GM19099 (cell line): ENCODE measurements around the gene BROX.
A peak's percentile ranks its signal among the peaks of the same experiment; 100 is the strongest.

ENCODE experiments used
- POLR2A ChIP-seq: IDR thresholded peaks from 3 replicates; pipeline ENCODE4 v1.6.1; 2011; ENCODE audit warnings: low read depth; ENCODE audit not compliant: insufficient read length; ENCODE audit errors: extremely low read depth

BROX gene, protein sequence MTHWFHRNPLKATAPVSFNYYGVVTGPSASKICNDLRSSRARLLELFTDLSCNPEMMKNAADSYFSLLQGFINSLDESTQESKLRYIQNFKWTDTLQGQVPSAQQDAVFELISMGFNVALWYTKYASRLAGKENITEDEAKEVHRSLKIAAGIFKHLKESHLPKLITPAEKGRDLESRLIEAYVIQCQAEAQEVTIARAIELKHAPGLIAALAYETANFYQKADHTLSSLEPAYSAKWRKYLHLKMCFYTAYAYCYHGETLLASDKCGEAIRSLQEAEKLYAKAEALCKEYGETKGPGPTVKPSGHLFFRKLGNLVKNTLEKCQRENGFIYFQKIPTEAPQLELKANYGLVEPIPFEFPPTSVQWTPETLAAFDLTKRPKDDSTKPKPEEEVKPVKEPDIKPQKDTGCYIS

DNA sequence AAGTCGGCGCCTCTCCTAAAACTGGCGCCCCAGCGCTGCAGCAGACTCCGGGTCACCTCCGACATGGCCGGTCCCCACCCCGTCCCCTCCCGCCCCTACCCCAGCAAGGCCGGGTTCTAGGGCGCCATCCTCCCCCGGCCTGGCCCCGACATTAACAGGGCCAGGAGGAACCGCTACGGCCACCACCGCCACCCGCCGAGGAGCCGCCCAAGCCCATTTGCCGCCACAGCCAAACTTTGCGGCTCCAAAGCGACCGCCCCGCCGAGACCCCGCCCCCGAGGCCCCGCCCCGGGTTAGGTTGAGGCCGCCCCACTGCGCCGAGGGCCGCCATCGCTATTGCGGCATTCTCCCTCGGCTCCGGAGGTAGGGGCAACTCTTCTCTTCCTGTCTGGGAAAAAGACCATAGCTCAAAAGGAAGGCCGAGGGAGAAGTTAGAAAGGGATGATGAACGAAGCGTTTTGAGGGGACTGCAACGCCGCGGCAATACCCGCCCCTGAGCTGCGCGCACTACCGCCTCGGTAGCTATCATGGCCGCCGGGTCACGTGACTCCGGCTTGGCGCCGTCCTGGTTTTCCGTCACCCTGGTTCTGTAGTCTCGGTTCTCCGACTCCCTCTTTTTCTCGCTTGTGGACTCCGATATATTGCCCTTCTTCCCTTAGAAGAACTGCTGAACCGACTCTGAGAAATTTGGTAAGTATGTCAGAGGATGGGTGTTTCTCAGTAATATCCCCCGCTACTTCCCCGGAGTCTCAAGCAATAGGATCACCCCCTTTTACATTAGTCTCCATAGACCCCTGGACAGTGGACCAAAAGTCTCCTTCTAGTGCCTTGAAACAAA, at the start of gene BROX, which contains the start of gene AIDA:
Gene BROX, plus strand, starts transcription at position 312 of the 838 bp plus-strand sequence. CDS start 3,136 bp downstream, outside the sequence.
Gene AIDA, minus strand, starts transcription at position 239 of the 838 bp plus-strand sequence. Its CDS starts 174 bp downstream, at position 65.
- peak; percentile 66 for TF ChIP-seq POLR2A

DNA sequence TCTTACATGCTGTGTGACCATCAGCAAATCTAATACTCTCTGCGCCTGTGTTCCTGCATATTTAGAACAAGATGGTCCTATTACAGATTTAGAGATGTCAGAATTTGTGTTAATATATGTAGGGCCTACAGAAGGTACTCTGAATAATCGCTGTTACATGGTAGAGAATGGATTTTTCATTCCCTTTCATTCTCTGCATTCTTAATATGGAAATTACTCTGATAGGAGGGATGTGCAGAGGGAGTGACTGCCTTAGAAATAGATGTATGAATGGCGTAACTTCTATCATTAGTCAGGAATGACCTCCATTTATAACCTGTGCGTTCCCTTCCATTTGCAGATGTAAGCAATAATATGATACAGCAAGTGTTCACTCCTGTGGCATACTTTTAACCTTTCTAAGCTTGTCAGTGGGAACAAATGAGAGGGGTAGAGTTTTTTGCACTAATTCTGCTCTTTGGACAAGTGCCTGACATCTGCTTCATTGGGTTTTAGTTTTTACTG, 48.9 kb upstream of the BROX start:
- TF ChIP-seq POLR2A: no peak

DNA sequence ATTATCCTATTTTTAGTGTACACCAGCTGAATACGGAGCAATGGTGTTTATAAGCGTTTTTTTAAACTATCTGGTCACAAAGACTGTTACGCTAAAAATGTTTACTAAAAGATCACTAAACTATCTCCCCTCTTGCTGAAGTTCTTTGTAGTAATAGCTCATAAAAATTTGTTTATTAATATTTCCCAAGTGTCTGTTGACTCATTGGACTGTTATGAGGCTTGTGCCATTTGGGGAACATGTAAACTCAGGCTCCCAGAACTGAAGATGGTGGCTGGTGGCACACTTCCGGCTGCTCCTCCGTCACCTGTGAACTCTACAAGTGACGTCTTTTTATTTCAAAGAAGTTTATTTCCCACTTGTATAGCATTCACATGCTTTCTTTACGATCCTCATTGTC, 46.4 kb upstream of the BROX start:
- no peak for TF ChIP-seq POLR2A

DNA sequence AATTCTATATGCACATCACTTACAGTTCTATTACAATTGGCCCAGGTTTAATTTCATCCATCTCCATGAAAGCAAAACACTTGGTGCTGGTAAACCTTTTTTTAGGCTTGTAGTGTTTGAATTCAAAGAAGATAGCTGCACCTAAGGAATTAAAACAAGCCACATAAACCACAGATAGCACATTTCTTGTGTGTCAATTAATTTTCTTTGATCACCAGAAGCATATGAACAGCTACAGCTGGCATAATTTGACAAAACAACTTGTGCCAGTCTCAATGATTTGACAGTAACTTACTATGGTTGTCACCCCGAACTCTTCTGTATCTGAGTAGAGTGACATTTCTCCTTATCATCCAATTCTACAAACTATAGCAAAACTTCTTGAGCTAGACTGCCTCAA, 42.3 kb upstream of the BROX start:
- TF ChIP-seq POLR2A: no peak

DNA sequence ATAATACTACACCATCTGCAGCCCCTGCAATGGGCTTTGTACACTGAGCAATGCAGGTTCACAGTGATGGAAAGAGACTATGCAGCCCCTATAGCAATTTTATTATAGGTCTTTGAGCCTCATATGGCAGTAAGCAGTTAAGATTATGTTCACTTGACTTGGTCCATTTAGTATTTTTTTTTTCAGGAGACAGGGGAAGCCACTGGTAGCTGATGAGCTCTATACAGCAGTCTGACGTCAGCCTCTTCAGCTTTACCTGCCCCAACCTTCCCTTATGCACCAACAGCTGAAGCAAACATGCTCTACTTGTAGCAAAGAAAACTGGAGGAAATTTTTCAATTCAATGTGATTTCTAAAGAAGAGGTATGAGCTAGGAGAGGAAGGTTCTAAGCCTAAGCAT, 32.3 kb upstream of the BROX start:
- no peak for TF ChIP-seq POLR2A

DNA sequence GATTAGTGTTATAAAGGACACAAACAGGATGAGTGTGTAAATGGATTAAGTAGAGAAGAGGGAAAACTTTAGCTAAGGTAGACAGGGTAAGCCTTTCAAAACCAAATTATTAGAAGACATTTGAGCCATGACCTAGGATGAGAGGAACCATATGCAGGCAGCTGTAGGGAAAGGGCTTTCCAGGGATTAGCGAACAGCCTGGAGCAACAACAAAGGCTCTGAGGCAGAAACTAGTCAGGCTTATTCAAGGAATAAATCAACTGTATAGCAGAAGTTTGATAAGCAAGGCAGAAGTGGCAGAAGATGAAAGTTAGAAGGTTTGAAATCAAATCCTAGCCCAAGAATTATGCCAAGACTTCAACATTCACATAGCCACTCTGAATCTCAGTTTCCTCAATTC, 21.3 kb upstream of the BROX start:
- no peak for TF ChIP-seq POLR2A

DNA sequence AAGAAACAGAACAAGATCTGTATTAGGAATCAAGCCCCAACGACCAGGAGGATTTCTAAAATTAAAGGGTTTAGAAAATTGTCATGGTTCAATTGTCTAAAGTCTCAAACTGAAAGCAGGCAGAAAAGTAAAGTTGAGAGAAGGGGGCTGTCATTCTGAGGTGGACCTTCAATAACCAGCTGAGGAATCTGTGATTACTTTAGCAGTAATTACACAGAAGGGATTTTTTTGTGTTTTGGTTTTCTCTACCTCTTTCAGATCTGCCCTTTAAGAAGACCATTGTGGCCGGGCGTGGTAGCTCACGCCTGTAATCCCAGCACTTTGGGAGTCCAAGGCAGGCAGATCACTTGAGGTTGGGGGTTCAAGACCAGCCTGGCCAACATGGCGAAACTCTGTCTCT, 17.4 kb upstream of the BROX start:
- no peak for TF ChIP-seq POLR2A

DNA sequence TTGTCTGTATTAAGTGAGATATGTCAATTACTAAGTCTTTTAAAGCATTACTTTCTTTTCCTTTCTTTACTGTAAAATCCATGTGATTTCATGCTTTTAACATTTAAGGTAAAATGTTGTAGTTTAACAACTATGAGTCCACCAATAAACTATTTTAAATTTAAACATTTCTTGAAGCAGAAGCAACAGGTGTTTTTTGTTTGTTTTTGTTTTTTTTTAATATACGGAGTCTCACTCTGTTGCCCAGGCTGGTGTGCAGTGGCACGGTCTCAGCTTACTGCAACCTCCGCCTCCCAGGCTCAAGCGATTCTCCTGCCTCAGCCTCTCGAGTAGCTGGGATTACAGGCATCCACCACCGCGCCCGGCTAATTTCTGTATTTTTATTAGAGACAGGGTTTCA, 15.6 kb upstream of the BROX start:
- no peak for TF ChIP-seq POLR2A

DNA sequence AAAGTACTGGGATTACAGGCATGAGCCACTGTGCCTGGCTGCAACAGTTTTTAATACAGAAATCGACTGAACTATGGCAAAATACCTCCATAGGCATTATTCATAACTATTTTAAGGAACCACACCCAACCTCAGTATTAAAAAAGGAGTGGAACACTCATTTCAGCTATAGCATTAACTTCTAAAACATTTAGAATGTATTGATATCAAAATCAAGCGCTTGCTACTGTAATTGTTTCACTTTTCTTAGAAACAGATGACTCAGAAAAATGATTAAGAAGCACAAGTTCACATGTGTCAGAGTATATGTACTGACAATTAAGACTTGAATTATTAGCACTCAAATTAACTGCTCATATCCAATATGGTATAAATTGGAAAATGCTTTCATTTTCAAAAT, 15.2 kb upstream of the BROX start:
- TF ChIP-seq POLR2A: no peak

DNA sequence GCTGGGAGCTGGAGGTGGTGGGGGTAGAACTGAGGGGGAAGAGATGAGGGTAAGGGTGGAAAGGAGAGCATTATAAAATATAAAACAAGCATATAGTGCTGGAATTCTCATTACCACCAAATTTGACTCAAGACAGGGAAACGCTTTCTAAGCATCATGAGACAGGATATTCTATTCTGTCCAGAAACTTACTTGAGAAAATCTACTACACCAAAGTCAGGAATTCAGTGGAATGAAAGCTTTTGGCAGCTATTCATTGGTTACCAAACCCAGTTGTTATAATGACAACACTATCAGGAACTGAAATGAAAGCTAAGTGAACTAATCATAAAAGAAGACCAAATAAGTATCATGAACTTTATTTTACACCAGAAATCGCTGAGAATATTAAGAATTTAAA, 14.5 kb upstream of the BROX start:
- no peak for TF ChIP-seq POLR2A

DNA sequence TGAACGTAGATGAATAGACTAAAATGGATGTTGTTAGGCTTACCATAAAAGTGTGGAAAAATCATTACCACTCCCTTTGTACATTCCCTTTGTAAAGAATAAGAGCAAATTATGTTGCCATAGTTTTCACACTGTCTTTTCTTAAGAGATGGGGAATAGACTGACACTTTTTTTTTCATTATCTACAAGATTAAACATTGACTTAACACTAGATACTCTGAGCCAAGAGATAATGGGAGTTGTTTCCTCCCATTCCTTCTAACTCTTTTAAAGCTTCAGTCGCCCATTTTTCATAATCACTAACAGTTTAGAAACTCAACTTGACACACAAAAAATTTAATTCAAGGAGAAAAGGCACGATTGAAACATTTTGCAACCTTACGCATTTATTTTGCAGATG, 10.2 kb upstream of the BROX start:
- TF ChIP-seq POLR2A: no peak

DNA sequence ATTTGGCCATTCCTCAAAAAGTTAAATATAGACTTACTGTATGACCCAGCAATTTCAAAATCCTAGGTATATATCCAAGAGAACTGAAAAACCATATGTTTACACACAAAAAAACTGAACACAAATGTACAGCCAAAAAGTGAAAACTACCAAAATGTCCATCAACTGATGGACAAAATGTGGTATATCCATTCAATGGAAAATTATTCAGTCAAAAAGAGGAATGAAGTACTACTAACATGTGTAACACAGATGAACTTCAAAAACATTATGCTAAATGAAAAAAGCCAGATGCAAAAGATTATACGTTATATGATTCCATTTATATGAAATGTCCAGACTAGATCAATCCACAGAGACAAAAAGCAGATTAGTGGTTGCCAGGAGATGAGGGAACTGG, 8.1 kb upstream of the BROX start:
- TF ChIP-seq POLR2A: no peak

DNA sequence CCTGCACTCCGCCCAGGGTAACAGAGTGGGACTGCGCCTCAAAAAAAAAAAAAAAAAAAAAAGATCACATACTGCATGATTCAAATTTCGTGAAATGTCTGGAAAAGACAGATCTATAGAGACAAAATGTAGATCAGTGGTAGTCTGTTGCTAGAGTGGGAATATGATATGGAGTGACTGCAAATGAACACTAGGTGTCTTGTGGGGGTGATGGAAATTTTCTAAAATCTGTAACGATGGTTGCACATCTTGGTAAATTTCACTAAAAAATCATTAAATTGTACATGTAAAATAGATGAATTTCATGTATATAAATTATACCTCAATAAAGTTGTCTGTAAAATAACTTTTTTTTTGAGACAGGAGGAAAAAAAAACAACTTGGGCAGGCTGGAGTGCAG, 5.5 kb upstream of the BROX start:
- no peak for TF ChIP-seq POLR2A

DNA sequence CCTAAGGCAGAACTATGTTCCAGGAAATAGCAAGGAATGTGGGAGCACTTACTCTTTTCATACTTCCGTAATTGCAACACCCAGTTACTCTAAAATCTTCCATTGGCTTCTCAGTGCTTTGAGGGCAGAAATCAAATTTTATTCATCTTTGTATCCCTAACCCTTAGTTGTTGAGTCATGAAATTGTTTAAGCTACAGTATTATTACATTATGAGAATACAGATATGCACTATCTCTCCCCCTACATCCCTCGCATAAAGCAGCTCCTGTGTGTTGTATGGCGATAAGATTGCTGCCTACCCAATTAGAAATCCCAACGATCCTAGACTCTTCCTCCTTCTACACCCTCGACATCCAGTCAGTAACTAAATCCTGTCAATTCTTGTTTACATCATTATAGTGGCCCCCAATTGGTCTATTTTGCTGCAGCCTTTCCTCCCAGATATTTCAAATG, 2.6 kb upstream of the BROX start:
- TF ChIP-seq POLR2A: no peak
